ENCODE data around the gene DPP8. TPM values are rescaled to one million over a fixed set of nuclear protein-coding genes. Genes with fewer than 3 reads are reported as not detected.
"Not testable (repeated sequence)": the region's sequence is repeated elsewhere in the genome, so short reads cannot be mapped to it uniquely, and the experiment has no call there.

DPP8 gene
- polyA plus RNA-seq (2013, experiment 1 of 4), result 18.4 TPM
- 21.3 TPM for polyA plus RNA-seq (2013, experiment 2 of 4)
- polyA plus RNA-seq (2013, experiment 3 of 4), result 15.7 TPM
- 19.6 TPM for polyA plus RNA-seq (2013, experiment 4 of 4)

GRCh38 chr15:65516997-65517865 is at the start of gene DPP8:
DPP8 (minus strand) TSS chr15:65517689; CDS start chr15:65512553, 5,136 bp downstream.
- H3K27me3 ChIP-seq (ENCODE audit: control insufficient read depth, insufficient read depth, low read length, poor library complexity, severe bottlenecking), result no peaks in the 10 kb centered on the region
- peaks cover 10% of the 10 kb centered on the region for H3K4me1 ChIP-seq (ENCODE audit: control insufficient read depth, insufficient read depth, low read length)
- peak within 1 kb of the TSS; percentile 95 for H3K4me3 ChIP-seq (ENCODE audit: insufficient read depth, low read depth, low read length)
- peaks cover 2% of the 10 kb centered on the region for H3K36me3 ChIP-seq (ENCODE audit: control insufficient read depth, insufficient read depth, low read length)
- peak within 1 kb of the TSS; percentile 65 for H3K27ac ChIP-seq (ENCODE audit: insufficient read depth, low read depth, low read length, poor library complexity, severe bottlenecking)
- WGBS, 2 experiments, result 1% methylated on average over 75 of the region's 75 CpGs
- no peaks in the 10 kb centered on the region for H3K9me3 ChIP-seq (ENCODE audit: control insufficient read depth, low read length)

GRCh38 chr15:65561934-65562333 is 44.4 kb upstream of the DPP8 start:
- H3K36me3 ChIP-seq (ENCODE audit: control insufficient read depth, insufficient read depth, low read length), result peaks cover 75% of the 10 kb centered on the region
- no peaks in the 10 kb centered on the region for H3K27me3 ChIP-seq (ENCODE audit: control insufficient read depth, insufficient read depth, low read length, poor library complexity, severe bottlenecking)
- no peaks in the 10 kb centered on the region for H3K9me3 ChIP-seq (ENCODE audit: control insufficient read depth, low read length)
- no peak overlapping the region for H3K4me3 ChIP-seq (ENCODE audit: insufficient read depth, low read depth, low read length)
- H3K27ac ChIP-seq (ENCODE audit: insufficient read depth, low read depth, low read length, poor library complexity, severe bottlenecking), result no peak overlapping the region
- WGBS, 2 experiments, result 94 to 99% methylated on average over 6 of the region's 6 CpGs
- H3K4me1 ChIP-seq (ENCODE audit: control insufficient read depth, insufficient read depth, low read length), result no peaks in the 10 kb centered on the region

- H3K9me3 ChIP-seq (ENCODE audit: control insufficient read depth, low read length), result no peaks in the 10 kb centered on the region
- no peak overlapping the region for H3K27ac ChIP-seq (ENCODE audit: insufficient read depth, low read depth, low read length, poor library complexity, severe bottlenecking)
- no peaks in the 10 kb centered on the region for H3K27me3 ChIP-seq (ENCODE audit: control insufficient read depth, insufficient read depth, low read length, poor library complexity, severe bottlenecking)
- no peaks in the 10 kb centered on the region for H3K4me1 ChIP-seq (ENCODE audit: control insufficient read depth, insufficient read depth, low read length)
- no peak overlapping the region for H3K4me3 ChIP-seq (ENCODE audit: insufficient read depth, low read depth, low read length)
- H3K36me3 ChIP-seq (ENCODE audit: control insufficient read depth, insufficient read depth, low read length), result peaks cover 72% of the 10 kb centered on the region
Observed at GRCh38 chr15:65559941-65560340, 42.5 kb upstream of the DPP8 start.

GRCh38 chr15:65558997-65559760 is 41.7 kb upstream of the DPP8 start:
- H3K27ac ChIP-seq (ENCODE audit: insufficient read depth, low read depth, low read length, poor library complexity, severe bottlenecking), result no peak overlapping the region
- H3K9me3 ChIP-seq (ENCODE audit: control insufficient read depth, low read length), result no peaks in the 10 kb centered on the region
- H3K27me3 ChIP-seq (ENCODE audit: control insufficient read depth, insufficient read depth, low read length, poor library complexity, severe bottlenecking), result no peaks in the 10 kb centered on the region
- H3K4me3 ChIP-seq (ENCODE audit: insufficient read depth, low read depth, low read length), result no peak overlapping the region
- H3K36me3 ChIP-seq (ENCODE audit: control insufficient read depth, insufficient read depth, low read length), result peaks cover 65% of the 10 kb centered on the region
- 97 to 98% methylated on average over 6 of the region's 6 CpGs for WGBS, 2 experiments
- no peaks in the 10 kb centered on the region for H3K4me1 ChIP-seq (ENCODE audit: control insufficient read depth, insufficient read depth, low read length)

- Histone ChIP-seq H3K4me1 (ENCODE audit: control insufficient read depth, insufficient read depth, low read length) (no peaks in the 10 kb centered on the region), H3K27ac (ENCODE audit: insufficient read depth, low read depth, low read length, poor library complexity, severe bottlenecking) (no peak overlapping the region), H3K36me3 (ENCODE audit: control insufficient read depth, insufficient read depth, low read length) (peaks cover 61% of the 10 kb centered on the region), H3K27me3 (ENCODE audit: control insufficient read depth, insufficient read depth, low read length, poor library complexity, severe bottlenecking) (no peaks in the 10 kb centered on the region), H3K9me3 (ENCODE audit: control insufficient read depth, low read length) (no peaks in the 10 kb centered on the region), H3K4me3 (ENCODE audit: insufficient read depth, low read depth, low read length) (no peak overlapping the region)
- 94 to 98% methylated on average over 5 of the region's 5 CpGs for WGBS, 2 experiments
Observed at GRCh38 chr15:65558336-65558735, 40.8 kb upstream of the DPP8 start.

GRCh38 chr15:65556622-65557021 is 39.1 kb upstream of the DPP8 start:
- Histone ChIP-seq H3K36me3 (ENCODE audit: control insufficient read depth, insufficient read depth, low read length) (peaks cover 44% of the 10 kb centered on the region), H3K4me3 (ENCODE audit: insufficient read depth, low read depth, low read length) (no peak overlapping the region), H3K27me3 (ENCODE audit: control insufficient read depth, insufficient read depth, low read length, poor library complexity, severe bottlenecking) (no peaks in the 10 kb centered on the region), H3K27ac (ENCODE audit: insufficient read depth, low read depth, low read length, poor library complexity, severe bottlenecking) (no peak overlapping the region), H3K4me1 (ENCODE audit: control insufficient read depth, insufficient read depth, low read length) (no peaks in the 10 kb centered on the region), H3K9me3 (ENCODE audit: control insufficient read depth, low read length) (no peaks in the 10 kb centered on the region)
- 97 to 98% methylated on average over 7 of the region's 7 CpGs for WGBS, 2 experiments

- Histone ChIP-seq H3K27me3 (ENCODE audit: control insufficient read depth, insufficient read depth, low read length, poor library complexity, severe bottlenecking) (no peaks in the 10 kb centered on the region), H3K27ac (ENCODE audit: insufficient read depth, low read depth, low read length, poor library complexity, severe bottlenecking) (no peak overlapping the region), H3K36me3 (ENCODE audit: control insufficient read depth, insufficient read depth, low read length) (peaks cover 22% of the 10 kb centered on the region), H3K4me1 (ENCODE audit: control insufficient read depth, insufficient read depth, low read length) (no peaks in the 10 kb centered on the region), H3K9me3 (ENCODE audit: control insufficient read depth, low read length) (no peaks in the 10 kb centered on the region), H3K4me3 (ENCODE audit: insufficient read depth, low read depth, low read length) (no peak overlapping the region)
- WGBS, 2 experiments, result 99 to 100% methylated on average over 3 of the region's 3 CpGs
Observed at GRCh38 chr15:65553691-65554090, 36.2 kb upstream of the DPP8 start.

GRCh38 chr15:65552851-65553250 is 35.4 kb upstream of the DPP8 start:
- not testable (repeated sequence) for H3K27me3 ChIP-seq (ENCODE audit: control insufficient read depth, insufficient read depth, low read length, poor library complexity, severe bottlenecking); H3K9me3 ChIP-seq (ENCODE audit: control insufficient read depth, low read length); H3K27ac ChIP-seq (ENCODE audit: insufficient read depth, low read depth, low read length, poor library complexity, severe bottlenecking); H3K4me3 ChIP-seq (ENCODE audit: insufficient read depth, low read depth, low read length); H3K4me1 ChIP-seq (ENCODE audit: control insufficient read depth, insufficient read depth, low read length)
- WGBS, 2 experiments, result 96 to 100% methylated on average over 4 of the region's 6 CpGs
- peaks cover 17% of the 10 kb centered on the region for H3K36me3 ChIP-seq (ENCODE audit: control insufficient read depth, insufficient read depth, low read length)

- 92 to 98% methylated on average over 2 of the region's 2 CpGs for WGBS, 2 experiments
- peaks cover 10% of the 10 kb centered on the region for H3K36me3 ChIP-seq (ENCODE audit: control insufficient read depth, insufficient read depth, low read length)
- no peaks in the 10 kb centered on the region for H3K9me3 ChIP-seq (ENCODE audit: control insufficient read depth, low read length)
- H3K27me3 ChIP-seq (ENCODE audit: control insufficient read depth, insufficient read depth, low read length, poor library complexity, severe bottlenecking), result no peaks in the 10 kb centered on the region
- no peaks in the 10 kb centered on the region for H3K4me1 ChIP-seq (ENCODE audit: control insufficient read depth, insufficient read depth, low read length)
- no peak overlapping the region for H3K27ac ChIP-seq (ENCODE audit: insufficient read depth, low read depth, low read length, poor library complexity, severe bottlenecking)
- no peak overlapping the region for H3K4me3 ChIP-seq (ENCODE audit: insufficient read depth, low read depth, low read length)
Observed at GRCh38 chr15:65551183-65551582, 33.7 kb upstream of the DPP8 start.

GRCh38 chr15:65550681-65551098 is 33.2 kb upstream of the DPP8 start:
- 72 to 87% methylated on average over 3 of the region's 3 CpGs for WGBS, 2 experiments
- Histone ChIP-seq H3K4me1 (ENCODE audit: control insufficient read depth, insufficient read depth, low read length) (no peaks in the 10 kb centered on the region), H3K9me3 (ENCODE audit: control insufficient read depth, low read length) (no peaks in the 10 kb centered on the region), H3K36me3 (ENCODE audit: control insufficient read depth, insufficient read depth, low read length) (peaks cover 7% of the 10 kb centered on the region), H3K27me3 (ENCODE audit: control insufficient read depth, insufficient read depth, low read length, poor library complexity, severe bottlenecking) (no peaks in the 10 kb centered on the region), H3K4me3 (ENCODE audit: insufficient read depth, low read depth, low read length) (no peak overlapping the region), H3K27ac (ENCODE audit: insufficient read depth, low read depth, low read length, poor library complexity, severe bottlenecking) (no peak overlapping the region)

All from ectodermal cell (in vitro differentiated cells).